ENCODE measurements around the gene CDH16.

The CDH16 gene

DNA sequence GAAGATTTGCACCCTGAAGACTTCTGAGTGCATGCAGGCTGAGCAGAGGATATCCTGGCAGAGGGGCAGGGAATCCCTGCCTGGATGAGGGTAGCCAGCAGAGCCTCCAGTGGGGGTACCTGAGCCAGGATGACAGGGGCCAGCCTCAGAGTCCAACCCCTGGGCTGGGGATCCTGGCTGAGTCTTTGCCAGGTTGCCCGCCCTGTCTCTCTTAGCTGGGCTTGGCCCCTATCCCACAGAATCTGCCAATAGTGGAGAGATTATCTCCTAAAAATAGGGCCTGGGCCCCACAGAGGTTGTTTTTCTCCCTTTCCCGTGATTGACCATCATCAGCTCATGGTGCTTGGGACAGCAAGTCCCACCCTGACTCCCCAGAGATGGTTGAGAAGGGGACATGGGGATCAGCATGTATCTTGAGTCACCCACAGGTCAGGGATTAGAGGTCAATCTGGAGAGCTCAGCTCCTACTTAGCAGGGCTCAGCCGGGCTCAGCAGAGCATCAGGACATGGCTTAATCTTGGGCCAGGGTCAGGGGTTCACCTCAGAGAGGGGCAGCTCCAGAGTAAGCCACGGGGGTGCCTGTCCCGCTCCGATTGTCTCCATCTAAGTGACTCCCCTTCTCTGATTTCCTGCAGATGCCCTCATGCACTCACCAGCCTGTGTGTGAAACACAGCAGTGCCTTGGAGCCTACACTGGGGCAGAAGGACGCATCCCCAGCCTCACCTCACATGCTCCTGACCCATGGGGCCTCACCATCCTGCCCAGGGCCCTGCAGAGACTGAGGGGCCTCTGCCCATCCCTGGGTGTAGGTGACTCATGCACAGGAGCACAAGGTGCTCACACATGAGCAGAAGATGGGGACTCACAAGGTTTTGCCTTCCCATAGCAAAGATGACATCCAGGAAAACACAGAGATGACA, 11.5 kb downstream of the CDH16 start:
- H3K4me3 ChIP-seq (ENCODE audit: low read depth, low read length) = no peak overlapping the region
- TF ChIP-seq, protein P1, sequence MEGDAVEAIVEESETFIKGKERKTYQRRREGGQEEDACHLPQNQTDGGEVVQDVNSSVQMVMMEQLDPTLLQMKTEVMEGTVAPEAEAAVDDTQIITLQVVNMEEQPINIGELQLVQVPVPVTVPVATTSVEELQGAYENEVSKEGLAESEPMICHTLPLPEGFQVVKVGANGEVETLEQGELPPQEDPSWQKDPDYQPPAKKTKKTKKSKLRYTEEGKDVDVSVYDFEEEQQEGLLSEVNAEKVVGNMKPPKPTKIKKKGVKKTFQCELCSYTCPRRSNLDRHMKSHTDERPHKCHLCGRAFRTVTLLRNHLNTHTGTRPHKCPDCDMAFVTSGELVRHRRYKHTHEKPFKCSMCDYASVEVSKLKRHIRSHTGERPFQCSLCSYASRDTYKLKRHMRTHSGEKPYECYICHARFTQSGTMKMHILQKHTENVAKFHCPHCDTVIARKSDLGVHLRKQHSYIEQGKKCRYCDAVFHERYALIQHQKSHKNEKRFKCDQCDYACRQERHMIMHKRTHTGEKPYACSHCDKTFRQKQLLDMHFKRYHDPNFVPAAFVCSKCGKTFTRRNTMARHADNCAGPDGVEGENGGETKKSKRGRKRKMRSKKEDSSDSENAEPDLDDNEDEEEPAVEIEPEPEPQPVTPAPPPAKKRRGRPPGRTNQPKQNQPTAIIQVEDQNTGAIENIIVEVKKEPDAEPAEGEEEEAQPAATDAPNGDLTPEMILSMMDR (IDR thresholded peaks at IDR 0.05; ENCODE audit: low read depth, low read length) = no peak
- no peaks in the 10 kb centered on the region for H3K36me3 ChIP-seq
- no peaks in the 10 kb centered on the region for H3K9me3 ChIP-seq
- DNase-seq = no peak
- peaks cover 4% of the 10 kb centered on the region for H3K4me1 ChIP-seq
- H3K27me3 ChIP-seq = no peaks in the 10 kb centered on the region

DNA sequence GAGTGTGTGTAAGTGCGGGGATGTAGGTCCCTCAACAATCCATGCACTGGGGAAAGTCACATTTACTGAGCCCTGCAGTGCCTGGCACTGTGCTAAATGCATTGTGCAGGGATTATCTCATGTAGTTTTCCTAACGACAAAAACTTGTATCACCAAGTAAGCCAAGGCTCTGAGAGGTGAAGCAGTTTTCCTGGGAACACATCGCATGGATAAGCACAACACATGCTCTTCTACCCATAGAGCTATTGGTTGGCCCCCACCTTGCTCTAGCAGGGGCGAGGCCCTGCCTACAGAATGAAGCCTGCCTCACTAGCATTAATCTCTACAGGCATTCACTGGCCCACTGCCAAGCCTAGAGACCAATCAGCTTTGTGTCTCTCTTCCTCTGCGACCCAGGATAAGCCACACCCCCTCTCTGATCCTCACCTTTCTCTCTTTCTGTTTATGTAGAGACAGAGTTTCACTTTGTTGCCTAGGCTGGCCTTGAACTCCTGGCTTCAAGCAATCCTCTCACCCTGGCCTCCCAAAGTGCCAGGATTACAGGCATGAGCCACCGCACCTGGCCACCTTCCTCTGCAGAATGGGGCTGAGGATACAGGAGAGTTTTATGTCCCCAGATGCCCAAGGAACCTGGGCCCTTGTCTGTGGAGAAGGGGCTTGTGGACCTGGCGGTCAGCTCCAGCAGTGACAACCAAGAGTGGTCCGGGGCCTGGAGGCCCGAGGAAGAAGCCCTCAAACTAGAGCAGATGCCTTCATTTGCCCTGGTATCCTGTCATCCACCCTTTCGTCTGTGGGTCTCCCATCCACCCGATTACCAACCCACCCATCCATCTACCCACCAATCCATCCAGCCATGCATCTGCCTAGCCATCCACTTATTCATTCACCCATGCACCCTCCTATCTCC, 12.8 kb downstream of the CDH16 start:
- Histone ChIP-seq H3K4me1 (peaks cover 6% of the 10 kb centered on the region), H3K36me3 (no peaks in the 10 kb centered on the region), H3K27me3 (no peaks in the 10 kb centered on the region), H3K4me3 (ENCODE audit: low read depth, low read length) (no peak overlapping the region), H3K9me3 (no peaks in the 10 kb centered on the region)
- TF ChIP-seq, protein P1 (IDR thresholded peaks at IDR 0.05; ENCODE audit: low read depth, low read length) = no peak
- DNase-seq = peak; percentile 66

DNA sequence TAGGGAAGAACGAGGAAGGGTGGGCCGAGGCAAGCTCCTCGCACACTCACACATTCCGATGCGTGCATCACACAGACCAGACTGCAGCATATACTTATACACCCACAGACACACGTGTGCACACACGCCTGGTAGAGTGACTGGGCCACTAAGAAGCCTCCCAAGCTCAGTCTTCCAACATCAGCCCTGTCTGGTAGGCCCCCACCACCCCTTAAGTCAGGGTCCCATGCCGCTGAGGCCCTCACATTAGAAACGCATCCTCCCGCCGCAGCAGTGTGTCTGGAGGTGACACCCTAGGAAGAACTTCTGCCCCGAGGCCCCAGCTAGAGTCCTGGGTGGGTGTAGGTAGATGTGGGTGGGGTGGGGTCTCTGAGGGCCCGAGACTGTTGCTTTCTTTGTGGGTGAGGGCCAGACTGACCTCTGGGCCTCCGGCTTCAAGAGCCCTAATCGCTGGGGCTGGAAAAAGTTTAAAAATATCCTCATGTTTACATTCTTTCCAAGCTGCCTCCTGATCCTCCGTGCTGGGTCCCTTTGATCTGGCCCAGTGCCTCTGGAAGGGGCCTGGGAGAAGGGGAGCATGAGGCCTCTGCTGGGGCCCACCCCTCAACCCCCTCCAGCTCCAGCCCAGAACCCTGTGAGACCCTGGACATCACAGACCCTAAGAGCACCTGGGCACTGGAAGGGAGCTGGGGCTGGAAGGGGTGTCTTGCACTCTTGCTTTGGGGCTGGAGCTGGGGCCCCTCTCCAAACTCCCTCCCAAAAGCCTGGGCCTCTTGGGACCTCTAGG, 13.6 kb downstream of the CDH16 start:
- no peak overlapping the region for H3K4me3 ChIP-seq (ENCODE audit: low read depth, low read length)
- DNase-seq = peak; percentile 5
- no peaks in the 10 kb centered on the region for H3K36me3 ChIP-seq
- H3K4me1 ChIP-seq = peaks cover 13% of the 10 kb centered on the region
- no peaks in the 10 kb centered on the region for H3K27me3 ChIP-seq
- TF ChIP-seq, protein P1 (IDR thresholded peaks at IDR 0.05; ENCODE audit: low read depth, low read length) = no peak
- no peaks in the 10 kb centered on the region for H3K9me3 ChIP-seq

DNA sequence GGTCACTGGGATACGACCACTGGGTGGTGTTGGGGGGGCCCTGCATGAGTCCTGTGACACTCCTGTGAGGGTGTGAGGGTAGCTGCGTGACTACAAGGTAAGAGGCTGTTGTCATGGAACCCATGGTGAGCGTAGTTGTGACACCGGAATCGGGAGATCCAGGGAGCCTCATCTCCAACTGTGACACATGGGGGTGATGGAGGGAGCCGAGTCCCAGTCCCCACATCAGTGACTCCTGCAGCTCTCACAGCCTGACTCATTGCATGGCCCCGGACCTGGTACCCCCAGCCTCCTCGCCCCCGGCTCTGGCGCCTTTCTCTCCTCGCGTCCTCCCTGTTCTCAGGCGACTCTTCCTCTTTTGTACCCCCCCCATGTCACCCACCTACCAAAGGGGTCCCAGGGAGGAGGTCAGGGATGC, 14.2 kb downstream of the CDH16 start:
- DNase-seq = no peak

More for the DNA sequence above, 14.2 kb downstream of the CDH16 start:
- H3K9me3 ChIP-seq = no peaks in the 10 kb centered on the region
- H3K4me1 ChIP-seq = peaks cover 19% of the 10 kb centered on the region
- TF ChIP-seq, protein P1 (IDR thresholded peaks at IDR 0.05; ENCODE audit: low read depth, low read length) = no peak
- no peaks in the 10 kb centered on the region for H3K27me3 ChIP-seq
- H3K4me3 ChIP-seq (ENCODE audit: low read depth, low read length) = no peak overlapping the region
- H3K36me3 ChIP-seq = no peaks in the 10 kb centered on the region
